Measurements from ENCODE around the gene CSRP1.

Gene CSRP1

DNA sequence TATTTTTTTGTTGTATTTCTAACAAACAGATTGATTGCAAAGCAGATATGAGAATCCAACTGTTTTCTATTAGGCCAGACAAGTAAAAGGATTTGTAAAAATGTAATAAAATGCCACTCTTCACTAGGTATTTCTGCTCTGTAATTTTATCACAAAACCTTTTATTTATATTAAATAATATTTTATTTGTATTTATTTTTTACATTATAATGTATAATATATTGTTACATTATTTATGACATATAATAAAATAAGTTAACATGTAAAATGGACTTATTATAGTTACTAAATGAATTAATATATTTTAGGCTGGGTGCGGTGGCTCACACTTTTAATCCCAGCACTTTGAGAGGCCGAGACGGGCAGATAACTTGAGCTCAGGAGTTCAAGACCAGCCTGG is 72.7 kb downstream of the CSRP1 start:
- Mint-ChIP-seq H3K27ac (no peak overlapping the region), H3K36me3 (ENCODE audit: low read depth) (no peaks in the 10 kb centered on the region), H3K4me1 (ENCODE audit: low read depth) (peaks cover 4% of the 10 kb centered on the region), H3K9me3 (no peaks in the 10 kb centered on the region), H3K4me3 (no peak overlapping the region), H3K27me3 (ENCODE audit: low read depth) (peaks cover 25% of the 10 kb centered on the region)

DNA sequence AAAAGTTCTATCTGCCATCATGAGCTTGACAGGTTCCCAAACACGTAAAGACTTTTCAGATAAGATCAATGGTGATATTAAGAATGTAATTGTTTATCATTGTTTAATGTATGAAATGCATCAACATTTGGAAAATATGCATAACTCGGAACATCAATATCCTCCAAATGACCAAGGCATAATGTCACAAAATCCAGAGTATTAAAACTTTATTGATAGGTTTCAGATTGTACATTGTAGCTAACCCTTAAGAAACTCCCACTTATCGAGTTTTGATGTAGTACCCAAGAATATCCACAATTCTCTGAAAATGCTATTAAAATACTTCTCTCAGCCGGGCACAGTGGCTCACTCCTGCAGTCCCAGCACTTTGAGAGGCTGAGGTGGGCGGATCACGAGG is 73.3 kb downstream of the CSRP1 start:
- H3K4me3 Mint-ChIP-seq: no peak overlapping the region
- H3K27ac Mint-ChIP-seq: no peak overlapping the region
- H3K36me3 Mint-ChIP-seq (ENCODE audit: low read depth): no peaks in the 10 kb centered on the region
- no peaks in the 10 kb centered on the region for H3K9me3 Mint-ChIP-seq
- H3K27me3 Mint-ChIP-seq (ENCODE audit: low read depth): peaks cover 25% of the 10 kb centered on the region
- peaks cover 4% of the 10 kb centered on the region for H3K4me1 Mint-ChIP-seq (ENCODE audit: low read depth)
